Stimulated activated CD4-positive, alpha-beta T cell treated with anti-CD3 and anti-CD28 coated beads, Interleukin-4, amount 100 ng/mL, for 4 hours (primary cell): ENCODE measurements around the gene CCDC63.
"Not testable (repeated sequence)": the region's sequence is repeated elsewhere in the genome, so short reads cannot be mapped to it uniquely, and the experiment has no call there.

Experiments used
- DNase-seq, 2 experiments: peaks; one replicate each; pipeline ENCODE4 v3.0.0-alpha.2; 2020

The CCDC63 gene

GRCh38 chr12:110927546-110927945 is 80.8 kb downstream of the CCDC63 start:
- no peak for DNase-seq

- no peak for DNase-seq
Measured at GRCh38 chr12:110928700-110929099, 81.9 kb downstream of the CCDC63 start.

GRCh38 chr12:110929818-110930217 is 83.0 kb downstream of the CCDC63 start:
- DNase-seq, result no peak

GRCh38 chr12:110930348-110931314 is 83.8 kb downstream of the CCDC63 start:
- no peak for DNase-seq

GRCh38 chr12:110931315-110931728 is 84.5 kb downstream of the CCDC63 start:
- no peak for DNase-seq

- DNase-seq, result no peak
Measured at GRCh38 chr12:110932046-110932445, 85.3 kb downstream of the CCDC63 start.

- no peak for DNase-seq
Measured at GRCh38 chr12:110933326-110933974, 86.7 kb downstream of the CCDC63 start.

- DNase-seq, result no peak
Measured at GRCh38 chr12:110934093-110934852, 87.5 kb downstream of the CCDC63 start.

- no peak for DNase-seq
Measured at GRCh38 chr12:110935588-110935987, 88.8 kb downstream of the CCDC63 start.

GRCh38 chr12:110936367-110937103 is 89.7 kb downstream of the CCDC63 start:
- no peak for DNase-seq

GRCh38 chr12:110937104-110937641 is 90.4 kb downstream of the CCDC63 start:
- peak; percentile 29 to 59 for DNase-seq

GRCh38 chr12:110940296-110940695 is 93.5 kb downstream of the CCDC63 start:
- DNase-seq, result no peak

- no peak for DNase-seq
Measured at GRCh38 chr12:110940933-110941332, 94.1 kb downstream of the CCDC63 start.

- DNase-seq, result no peak
Measured at GRCh38 chr12:110941391-110941790, 94.6 kb downstream of the CCDC63 start.

GRCh38 chr12:110943373-110943772 is 96.6 kb downstream of the CCDC63 start:
- no peak for DNase-seq

- no peak for DNase-seq
Measured at GRCh38 chr12:110948041-110948440, 101.3 kb downstream of the CCDC63 start.

- DNase-seq, result not testable (repeated sequence)
Measured at GRCh38 chr12:110950466-110950865, 103.7 kb downstream of the CCDC63 start.

- not testable (repeated sequence) for DNase-seq
Measured at GRCh38 chr12:110950867-110951266, 104.1 kb downstream of the CCDC63 start.
